ENCODE data around the gene KCND2. TPM values are rescaled to one million over a fixed set of nuclear protein-coding genes. Genes with fewer than 3 reads are reported as not detected.

Gene KCND2
- total RNA-seq, 1 donor from 2014 or later, result 0.30 TPM

- H3K36me3 Mint-ChIP-seq (ENCODE audit: low read depth), result no peaks in the 10 kb centered on the region
- no peak for TF ChIP-seq CTCF (IDR thresholded peaks at IDR 0.05)
- no peak for DNase-seq (ENCODE audit: low spot score)
- H3K27ac Mint-ChIP-seq (ENCODE audit: unreplicated experiment), result no peak overlapping the region
- no peaks in the 10 kb centered on the region for H3K9me3 Mint-ChIP-seq (ENCODE audit: low read depth)
- peaks cover 1% of the 10 kb centered on the region for H3K4me1 Mint-ChIP-seq (ENCODE audit: low read depth)
- H3K4me3 Mint-ChIP-seq (ENCODE audit: unreplicated experiment), result no peak overlapping the region
- H3K27me3 Mint-ChIP-seq (ENCODE audit: low read depth), result peaks cover 2% of the 10 kb centered on the region
Measured at GRCh38 chr7:120417244-120417979, 144.4 kb downstream of the KCND2 start.

GRCh38 chr7:120421151-120421651 is 148.2 kb downstream of the KCND2 start:
- Mint-ChIP-seq H3K9me3 (ENCODE audit: low read depth) (no peaks in the 10 kb centered on the region), H3K27ac (ENCODE audit: unreplicated experiment) (no peak overlapping the region), H3K27me3 (ENCODE audit: low read depth) (peaks cover 4% of the 10 kb centered on the region), H3K4me3 (ENCODE audit: unreplicated experiment) (no peak overlapping the region), H3K4me1 (ENCODE audit: low read depth) (no peaks in the 10 kb centered on the region), H3K36me3 (ENCODE audit: low read depth) (no peaks in the 10 kb centered on the region)
- no peak for DNase-seq (ENCODE audit: low spot score)
- TF ChIP-seq CTCF (IDR thresholded peaks at IDR 0.05), result no peak

GRCh38 chr7:120431016-120431415 is 158.0 kb downstream of the KCND2 start:
- TF ChIP-seq CTCF (IDR thresholded peaks at IDR 0.05), result no peak
- H3K27me3 Mint-ChIP-seq (ENCODE audit: low read depth), result no peaks in the 10 kb centered on the region
- no peaks in the 10 kb centered on the region for H3K4me1 Mint-ChIP-seq (ENCODE audit: low read depth)
- H3K36me3 Mint-ChIP-seq (ENCODE audit: low read depth), result no peaks in the 10 kb centered on the region
- no peak for DNase-seq (ENCODE audit: low spot score)
- H3K4me3 Mint-ChIP-seq (ENCODE audit: unreplicated experiment), result no peak overlapping the region
- H3K27ac Mint-ChIP-seq (ENCODE audit: unreplicated experiment), result no peak overlapping the region
- no peaks in the 10 kb centered on the region for H3K9me3 Mint-ChIP-seq (ENCODE audit: low read depth)

GRCh38 chr7:120436487-120437060 is 163.6 kb downstream of the KCND2 start:
- Mint-ChIP-seq H3K27ac (ENCODE audit: unreplicated experiment) (no peak overlapping the region), H3K4me1 (ENCODE audit: low read depth) (no peaks in the 10 kb centered on the region), H3K36me3 (ENCODE audit: low read depth) (no peaks in the 10 kb centered on the region), H3K27me3 (ENCODE audit: low read depth) (peaks cover 1% of the 10 kb centered on the region), H3K4me3 (ENCODE audit: unreplicated experiment) (no peak overlapping the region), H3K9me3 (ENCODE audit: low read depth) (no peaks in the 10 kb centered on the region)
- DNase-seq (ENCODE audit: low spot score), result no peak
- TF ChIP-seq CTCF (IDR thresholded peaks at IDR 0.05), result no peak

- no peaks in the 10 kb centered on the region for H3K4me1 Mint-ChIP-seq (ENCODE audit: low read depth)
- H3K27me3 Mint-ChIP-seq (ENCODE audit: low read depth), result peaks cover 3% of the 10 kb centered on the region
- no peak overlapping the region for H3K27ac Mint-ChIP-seq (ENCODE audit: unreplicated experiment)
- DNase-seq (ENCODE audit: low spot score), result no peak
- no peak overlapping the region for H3K4me3 Mint-ChIP-seq (ENCODE audit: unreplicated experiment)
- no peaks in the 10 kb centered on the region for H3K9me3 Mint-ChIP-seq (ENCODE audit: low read depth)
- H3K36me3 Mint-ChIP-seq (ENCODE audit: low read depth), result no peaks in the 10 kb centered on the region
- TF ChIP-seq CTCF (IDR thresholded peaks at IDR 0.05), result no peak
Measured at GRCh38 chr7:120441850-120442249, 168.9 kb downstream of the KCND2 start.

Data from chondrocyte (in vitro differentiated cells).